Measurements from ENCODE around the gene KIF20B. TPM values are rescaled to one million over a fixed set of nuclear protein-coding genes. Genes with fewer than 3 reads are reported as not detected.

Gene KIF20B
- total and polyA plus RNA-seq, 2 of the 13 experiments (the other 11 are each of a cell fraction or from before 2014, with no cell fraction given) = 3.5 to 38.6 TPM

DNA sequence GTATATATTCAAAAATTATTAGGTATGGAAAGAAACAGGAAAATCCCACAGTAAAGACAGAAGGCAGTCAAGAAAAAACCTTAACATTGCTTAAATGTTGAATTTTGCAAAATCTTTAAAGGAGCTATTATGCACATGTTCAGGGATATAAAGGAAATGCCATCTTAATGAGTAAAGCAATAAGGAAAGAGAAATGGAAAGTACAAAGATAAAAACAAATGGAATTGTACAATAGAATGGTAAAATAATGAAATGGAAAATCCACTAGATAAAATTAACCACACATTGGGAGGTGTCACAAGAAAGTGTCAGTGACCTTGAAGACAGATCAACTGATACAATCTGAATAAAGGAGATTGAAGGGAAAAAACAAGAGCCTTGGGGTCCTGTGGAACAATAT, 82.0 kb downstream of the KIF20B start:
- H3K9ac ChIP-seq (ENCODE audit: insufficient read depth, low read depth, low read length) = no peak overlapping the region
- intact Hi-C loops (cut with micrococcal nuclease; ENCODE audit: unreplicated experiment) = no loop called here
- ChIA-PET CTCF (ENCODE audit: low intra/inter-chr PET ratio, low total read pairs) (no interaction called here), POLR2A (no interaction called here)
- FAIRE-seq = no peak
- BruUV-seq (replicated peaks) = no TSS peak
- H3K4me3 ChIP-seq (replicated peaks in 1 of 3; ENCODE audit: insufficient read depth in 1 of 3, low read depth in 2 of 3, low read length in 3 of 3) = no peak overlapping the region
- no peak overlapping the region for H3K4me2 ChIP-seq (ENCODE audit: low read depth, low read length)
- no peaks in the 10 kb centered on the region for H3K9me3 ChIP-seq (ENCODE audit: low read length)
- H4K20me1 ChIP-seq (ENCODE audit: insufficient read depth, low read length) = no peaks in the 10 kb centered on the region
- no peak for ATAC-seq
- no peak for DNase-seq (ENCODE audit: low spot score)
- no peak overlapping the region for H3K27ac ChIP-seq (ENCODE audit: extremely low read length, insufficient read depth, low read length)
- in situ Hi-C loops (cut with HindIII; ENCODE audit: extremely low pct_ligation_motif_present, low pct_unique_long_range_greater_than_20kb) = loop anchor here (25.0 kb wide), 1 partner anchor 529 kb away; no protein-coding TSS in a partner anchor
- H3K79me2 ChIP-seq (ENCODE audit: insufficient read depth, low read length) = no peaks in the 10 kb centered on the region
- TF ChIP-seq ZNF850 (CRISPR knock-in tag; conservative IDR thresholded peaks at IDR 0.05) (no peak), SKI (IDR thresholded peaks at IDR 0.05; ENCODE audit: partially characterized antibody) (no peak), TBX2 (CRISPR knock-in tag; IDR thresholded peaks at IDR 0.05; ENCODE audit: borderline replicate concordance) (no peak), POLR2G (IDR thresholded peaks at IDR 0.05; ENCODE audit: low read depth, low read length) (no peak), HNRNPUL1 (IDR thresholded peaks at IDR 0.05; ENCODE audit: low read depth, low read length) (no peak), HOXA9 (CRISPR knock-in tag; IDR thresholded peaks at IDR 0.05; ENCODE audit: borderline replicate concordance) (no peak), ERF (CRISPR knock-in tag; IDR thresholded peaks at IDR 0.05) (no peak), DNMT1 (CRISPR knock-in tag; IDR thresholded peaks at IDR 0.05) (no peak), SYNCRIP (IDR thresholded peaks at IDR 0.05; ENCODE audit: insufficient read depth, low read depth, low read length) (no peak), ZFP41 (CRISPR knock-in tag; IDR thresholded peaks at IDR 0.05; ENCODE audit: borderline replicate concordance) (no peak), XBP1 (CRISPR knock-in tag; IDR thresholded peaks at IDR 0.05) (no peak), TGIF2 (CRISPR knock-in tag; IDR thresholded peaks at IDR 0.05) (no peak)
- TF ChIP-seq, protein P1, sequence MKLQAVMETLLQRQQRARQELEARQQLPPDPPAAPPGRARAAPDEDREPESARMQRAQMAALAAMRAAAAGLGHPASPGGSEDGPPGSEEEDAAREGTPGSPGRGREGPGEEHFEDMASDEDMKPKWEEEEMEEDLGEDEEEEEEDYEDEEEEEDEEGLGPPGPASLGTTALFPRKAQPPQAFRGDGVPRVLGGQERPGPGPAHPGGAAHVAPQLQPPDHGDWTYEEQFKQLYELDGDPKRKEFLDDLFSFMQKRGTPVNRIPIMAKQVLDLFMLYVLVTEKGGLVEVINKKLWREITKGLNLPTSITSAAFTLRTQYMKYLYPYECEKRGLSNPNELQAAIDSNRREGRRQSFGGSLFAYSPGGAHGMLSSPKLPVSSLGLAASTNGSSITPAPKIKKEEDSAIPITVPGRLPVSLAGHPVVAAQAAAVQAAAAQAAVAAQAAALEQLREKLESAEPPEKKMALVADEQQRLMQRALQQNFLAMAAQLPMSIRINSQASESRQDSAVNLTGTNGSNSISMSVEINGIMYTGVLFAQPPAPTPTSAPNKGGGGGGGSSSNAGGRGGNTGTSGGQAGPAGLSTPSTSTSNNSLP (IDR thresholded peaks at IDR 0.05; ENCODE audit: low read depth, low read length) = no peak
- TF ChIP-seq, protein P2, sequence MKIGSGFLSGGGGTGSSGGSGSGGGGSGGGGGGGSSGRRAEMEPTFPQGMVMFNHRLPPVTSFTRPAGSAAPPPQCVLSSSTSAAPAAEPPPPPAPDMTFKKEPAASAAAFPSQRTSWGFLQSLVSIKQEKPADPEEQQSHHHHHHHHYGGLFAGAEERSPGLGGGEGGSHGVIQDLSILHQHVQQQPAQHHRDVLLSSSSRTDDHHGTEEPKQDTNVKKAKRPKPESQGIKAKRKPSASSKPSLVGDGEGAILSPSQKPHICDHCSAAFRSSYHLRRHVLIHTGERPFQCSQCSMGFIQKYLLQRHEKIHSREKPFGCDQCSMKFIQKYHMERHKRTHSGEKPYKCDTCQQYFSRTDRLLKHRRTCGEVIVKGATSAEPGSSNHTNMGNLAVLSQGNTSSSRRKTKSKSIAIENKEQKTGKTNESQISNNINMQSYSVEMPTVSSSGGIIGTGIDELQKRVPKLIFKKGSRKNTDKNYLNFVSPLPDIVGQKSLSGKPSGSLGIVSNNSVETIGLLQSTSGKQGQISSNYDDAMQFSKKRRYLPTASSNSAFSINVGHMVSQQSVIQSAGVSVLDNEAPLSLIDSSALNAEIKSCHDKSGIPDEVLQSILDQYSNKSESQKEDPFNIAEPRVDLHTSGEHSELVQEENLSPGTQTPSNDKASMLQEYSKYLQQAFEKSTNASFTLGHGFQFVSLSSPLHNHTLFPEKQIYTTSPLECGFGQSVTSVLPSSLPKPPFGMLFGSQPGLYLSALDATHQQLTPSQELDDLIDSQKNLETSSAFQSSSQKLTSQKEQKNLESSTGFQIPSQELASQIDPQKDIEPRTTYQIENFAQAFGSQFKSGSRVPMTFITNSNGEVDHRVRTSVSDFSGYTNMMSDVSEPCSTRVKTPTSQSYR (CRISPR knock-in tag; IDR thresholded peaks at IDR 0.05; ENCODE audit: borderline replicate concordance) = no peak
- H3K27me3 ChIP-seq (ENCODE audit: control insufficient read depth in 1 of 2, insufficient read depth in 2 of 2, low read length in 2 of 2) = no peaks in the 10 kb centered on the region
- peaks cover 0 to 4% of the 10 kb centered on the region in 2 experiments; a peak in 2 of 5 replicates for H3K36me3 ChIP-seq (replicated peaks in 1 of 2; ENCODE audit: control insufficient read depth in 1 of 2, insufficient read depth in 2 of 2, low read length in 2 of 2)
- H3K4me1 ChIP-seq (ENCODE audit: insufficient read depth, low read length) = no peaks in the 10 kb centered on the region
- no peak overlapping the region for H2AFZ ChIP-seq (ENCODE audit: low read length)
